HepG2 (cell line): Measurements from ENCODE around the gene SERPIND1. TPM values are rescaled to one million over a fixed set of nuclear protein-coding genes. Genes with fewer than 3 reads are reported as not detected.
A peak's percentile ranks its signal among the peaks of the same experiment; 100 is the strongest.

Experiments used
- ARHGAP35 ChIP-seq: sonication (generic); formaldehyde crosslinking; IDR thresholded peaks from 2 replicates; pipeline ENCODE4 v1.9.0; 2022; ENCODE audit warnings: mild to moderate bottlenecking, inconsistent platforms, moderate library complexity, missing genetic modification reagents, borderline replicate concordance
- HCFC1 ChIP-seq: fragments of 150-350 bp; IDR thresholded peaks from 2 replicates; pipeline ENCODE4 v1.6.1; 2014; ENCODE audit warnings: low read depth, low read length
- HNRNPUL1 ChIP-seq: fragments of 200-400 bp; formaldehyde crosslinking; IDR thresholded peaks from 2 replicates; pipeline ENCODE4 v1.6.1; 2017; ENCODE audit warnings: low read depth, mild to moderate bottlenecking, low read length, moderate library complexity
- KDM4B ChIP-seq: sonication (generic); formaldehyde crosslinking; IDR thresholded peaks from 2 replicates; pipeline ENCODE4 v1.4.0; 2020; ENCODE audit warnings: missing genetic modification reagents
- MIER3 ChIP-seq: IDR thresholded peaks from 2 replicates; pipeline ENCODE4 v1.6.1; 2016; ENCODE audit warnings: missing compliant biosample characterization, borderline replicate concordance
- NCOA1 ChIP-seq: sonication (generic); formaldehyde crosslinking; IDR thresholded peaks from 2 replicates; pipeline ENCODE4 v1.9.0; 2021; ENCODE audit warnings: missing genetic modification reagents
- NCOR1 ChIP-seq: fragments of 200-600 bp; sonication (generic); IDR thresholded peaks from 2 replicates; pipeline ENCODE4 v1.7.0; 2017; ENCODE audit warnings: antibody characterized with exemption, low read length, borderline replicate concordance
- NPAS2 ChIP-seq: sonication (generic); formaldehyde crosslinking; IDR thresholded peaks from 2 replicates; pipeline ENCODE4 v1.8.0; 2022; ENCODE audit warnings: mild to moderate bottlenecking, missing genetic modification reagents, borderline replicate concordance
- RFX1 ChIP-seq: fragments of 450-650 bp; IDR thresholded peaks from 2 replicates; pipeline ENCODE4 v1.6.1; 2017
- ZNF569 ChIP-seq: sonication (generic); formaldehyde crosslinking; IDR thresholded peaks from 2 replicates; pipeline ENCODE4 v1.5.0; 2020; ENCODE audit warnings: mild to moderate bottlenecking, missing genetic modification reagents, moderate library complexity, borderline replicate concordance
- ZNF766 ChIP-seq: sonication (generic); formaldehyde crosslinking; IDR thresholded peaks from 2 replicates; pipeline ENCODE4 v1.5.0; 2020; ENCODE audit warnings: missing genetic modification reagents, borderline replicate concordance
- ZNF780A ChIP-seq: sonication (generic); formaldehyde crosslinking; IDR thresholded peaks from 2 replicates; pipeline ENCODE4 v1.8.0; 2022; ENCODE audit warnings: mild to moderate bottlenecking, missing genetic modification reagents, moderate library complexity
- polyA plus RNA-seq, 8 experiments: library from polyadenylated mRNA; depleted of rRNA in 3 of 8; stranded (reverse) in 7 of 8; unstranded in 1 of 8; fragments of >200 nt; fragmentation: Illumina TruSeq in 4 of 8; extraction: Trizol in 4 of 8; gene quantifications; 2 replicates each; pipeline versions ENCODE4 v1.2.1 to v1.2.3, GENCODE V29; 2011 to 2016; ENCODE audit warnings: low read depth in 4 of 8, missing spikeins in 1 of 8, mixed read lengths in 1 of 8; ENCODE audit not compliant: insufficient read depth in 1 of 8
- total RNA-seq, 5 experiments: library from RNA; depleted of rRNA; stranded (reverse); fragments of >200 nt; fragmentation: Illumina TruSeq; extraction: Trizol; gene quantifications; 2 replicates each; pipeline ENCODE4 v1.2.3, GENCODE V29; 2016; ENCODE audit warnings: low read depth in 1 of 5
- TF ChIP-seq, protein P1 (sequence below): fragments of 450-650 bp; IDR thresholded peaks from 2 replicates; pipeline ENCODE4 v1.6.1; 2017
- TF ChIP-seq, protein P2 (sequence below): IDR thresholded peaks from 2 replicates; pipeline ENCODE4 v1.6.1; 2016; ENCODE audit warnings: control low read depth
- TF ChIP-seq, protein P3 (sequence below): sonication (generic); formaldehyde crosslinking; IDR thresholded peaks from 2 replicates; pipeline ENCODE4 v1.9.0; 2022; ENCODE audit warnings: missing genetic modification reagents, mild to moderate bottlenecking, borderline replicate concordance
- TF ChIP-seq, protein P4 (sequence below): IDR thresholded peaks from 2 replicates; pipeline ENCODE4 v1.6.1; 2016; ENCODE audit warnings: mild to moderate bottlenecking

The SERPIND1 gene
- total and polyA plus RNA-seq, 2 of the 13 experiments (the other 11 are each of a cell fraction or from before 2014, with no cell fraction given), result 111 to 350 TPM

DNA sequence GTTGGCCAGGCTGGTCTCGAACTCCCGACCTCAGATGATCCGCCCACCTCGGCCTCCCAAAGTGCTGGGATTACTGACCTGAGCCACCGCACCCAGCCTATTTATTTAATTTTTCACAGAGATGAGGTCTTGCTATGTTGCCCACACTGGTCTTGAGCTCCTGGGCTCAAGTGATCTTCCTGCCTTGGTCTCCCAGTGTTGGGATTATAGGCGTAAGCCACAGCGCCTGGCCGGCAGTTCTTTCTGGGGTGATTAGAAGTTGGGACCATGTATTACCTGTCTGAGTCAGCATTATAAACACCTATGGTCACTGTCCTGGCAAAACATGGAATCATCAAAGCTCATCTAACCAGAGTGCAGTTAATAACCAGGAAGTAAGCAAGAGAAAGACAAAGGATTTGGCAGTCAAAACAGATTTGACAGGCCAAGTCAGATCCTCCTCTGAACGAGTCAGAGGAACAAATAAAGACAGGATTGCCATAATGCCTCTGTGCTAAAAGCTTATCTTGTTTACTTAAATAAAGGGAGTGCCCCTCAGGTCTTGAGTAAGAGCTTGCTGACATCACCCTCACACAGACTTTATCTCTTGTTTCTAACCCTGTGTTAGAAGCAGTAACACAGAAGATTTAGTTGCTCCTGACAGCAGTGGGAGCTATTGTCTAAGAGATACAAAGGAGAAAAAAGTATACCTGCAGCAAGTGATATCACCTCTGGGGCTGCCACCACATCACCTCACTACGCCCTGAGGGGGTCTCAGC lies 3.7 kb downstream of the SERPIND1 start (continued):
- TF ChIP-seq NPAS2 (CRISPR knock-in tag), result no peak
- peak; percentile 85; the same call in 1 of the 2 replicates for TF ChIP-seq MIER3 (CRISPR knock-in tag)
- no peak for TF ChIP-seq ZNF766 (CRISPR knock-in tag)
- TF ChIP-seq ARHGAP35 (CRISPR knock-in tag), result no peak
- TF ChIP-seq NCOR1, result peak; percentile 62; the same call in 1 of the 2 replicates
- TF ChIP-seq, protein P1, sequence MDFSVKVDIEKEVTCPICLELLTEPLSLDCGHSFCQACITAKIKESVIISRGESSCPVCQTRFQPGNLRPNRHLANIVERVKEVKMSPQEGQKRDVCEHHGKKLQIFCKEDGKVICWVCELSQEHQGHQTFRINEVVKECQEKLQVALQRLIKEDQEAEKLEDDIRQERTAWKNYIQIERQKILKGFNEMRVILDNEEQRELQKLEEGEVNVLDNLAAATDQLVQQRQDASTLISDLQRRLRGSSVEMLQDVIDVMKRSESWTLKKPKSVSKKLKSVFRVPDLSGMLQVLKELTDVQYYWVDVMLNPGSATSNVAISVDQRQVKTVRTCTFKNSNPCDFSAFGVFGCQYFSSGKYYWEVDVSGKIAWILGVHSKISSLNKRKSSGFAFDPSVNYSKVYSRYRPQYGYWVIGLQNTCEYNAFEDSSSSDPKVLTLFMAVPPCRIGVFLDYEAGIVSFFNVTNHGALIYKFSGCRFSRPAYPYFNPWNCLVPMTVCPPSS, result no peak
- no peak for TF ChIP-seq KDM4B
- no peak for TF ChIP-seq HNRNPUL1
- TF ChIP-seq, protein P2, sequence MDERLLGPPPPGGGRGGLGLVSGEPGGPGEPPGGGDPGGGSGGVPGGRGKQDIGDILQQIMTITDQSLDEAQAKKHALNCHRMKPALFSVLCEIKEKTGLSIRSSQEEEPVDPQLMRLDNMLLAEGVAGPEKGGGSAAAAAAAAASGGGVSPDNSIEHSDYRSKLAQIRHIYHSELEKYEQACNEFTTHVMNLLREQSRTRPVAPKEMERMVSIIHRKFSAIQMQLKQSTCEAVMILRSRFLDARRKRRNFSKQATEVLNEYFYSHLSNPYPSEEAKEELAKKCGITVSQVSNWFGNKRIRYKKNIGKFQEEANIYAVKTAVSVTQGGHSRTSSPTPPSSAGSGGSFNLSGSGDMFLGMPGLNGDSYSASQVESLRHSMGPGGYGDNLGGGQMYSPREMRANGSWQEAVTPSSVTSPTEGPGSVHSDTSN (CRISPR knock-in tag), result no peak
- TF ChIP-seq RFX1, result no peak
- TF ChIP-seq, protein P3, sequence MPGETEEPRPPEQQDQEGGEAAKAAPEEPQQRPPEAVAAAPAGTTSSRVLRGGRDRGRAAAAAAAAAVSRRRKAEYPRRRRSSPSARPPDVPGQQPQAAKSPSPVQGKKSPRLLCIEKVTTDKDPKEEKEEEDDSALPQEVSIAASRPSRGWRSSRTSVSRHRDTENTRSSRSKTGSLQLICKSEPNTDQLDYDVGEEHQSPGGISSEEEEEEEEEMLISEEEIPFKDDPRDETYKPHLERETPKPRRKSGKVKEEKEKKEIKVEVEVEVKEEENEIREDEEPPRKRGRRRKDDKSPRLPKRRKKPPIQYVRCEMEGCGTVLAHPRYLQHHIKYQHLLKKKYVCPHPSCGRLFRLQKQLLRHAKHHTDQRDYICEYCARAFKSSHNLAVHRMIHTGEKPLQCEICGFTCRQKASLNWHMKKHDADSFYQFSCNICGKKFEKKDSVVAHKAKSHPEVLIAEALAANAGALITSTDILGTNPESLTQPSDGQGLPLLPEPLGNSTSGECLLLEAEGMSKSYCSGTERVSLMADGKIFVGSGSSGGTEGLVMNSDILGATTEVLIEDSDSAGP (CRISPR knock-in tag), result no peak
- TF ChIP-seq ZNF780A (CRISPR knock-in tag), result no peak
- TF ChIP-seq, protein P4, sequence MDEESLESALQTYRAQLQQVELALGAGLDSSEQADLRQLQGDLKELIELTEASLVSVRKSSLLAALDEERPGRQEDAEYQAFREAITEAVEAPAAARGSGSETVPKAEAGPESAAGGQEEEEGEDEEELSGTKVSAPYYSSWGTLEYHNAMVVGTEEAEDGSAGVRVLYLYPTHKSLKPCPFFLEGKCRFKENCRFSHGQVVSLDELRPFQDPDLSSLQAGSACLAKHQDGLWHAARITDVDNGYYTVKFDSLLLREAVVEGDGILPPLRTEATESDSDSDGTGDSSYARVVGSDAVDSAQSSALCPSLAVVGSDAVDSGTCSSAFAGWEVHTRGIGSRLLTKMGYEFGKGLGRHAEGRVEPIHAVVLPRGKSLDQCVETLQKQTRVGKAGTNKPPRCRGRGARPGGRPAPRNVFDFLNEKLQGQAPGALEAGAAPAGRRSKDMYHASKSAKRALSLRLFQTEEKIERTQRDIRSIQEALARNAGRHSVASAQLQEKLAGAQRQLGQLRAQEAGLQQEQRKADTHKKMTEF (CRISPR knock-in tag), result peak; percentile 97
- TF ChIP-seq NCOA1, result 0 out of 2 replicates have a peak, but pooled peaks have one; percentile 72
- TF ChIP-seq HCFC1, result no peak
- TF ChIP-seq ZNF569, result no peak
